ENCODE data around the gene CD40.

CD40 gene

GRCh38 chr20:46122516-46123481 lies 4.7 kb downstream of the CD40 start:
- TF ChIP-seq GATA1 (IDR thresholded peaks at IDR 0.05; ENCODE audit: low read depth, low read length) (no peak), POLR2A (IDR thresholded peaks at IDR 0.05; ENCODE audit: low read length) (no peak)

DNA sequence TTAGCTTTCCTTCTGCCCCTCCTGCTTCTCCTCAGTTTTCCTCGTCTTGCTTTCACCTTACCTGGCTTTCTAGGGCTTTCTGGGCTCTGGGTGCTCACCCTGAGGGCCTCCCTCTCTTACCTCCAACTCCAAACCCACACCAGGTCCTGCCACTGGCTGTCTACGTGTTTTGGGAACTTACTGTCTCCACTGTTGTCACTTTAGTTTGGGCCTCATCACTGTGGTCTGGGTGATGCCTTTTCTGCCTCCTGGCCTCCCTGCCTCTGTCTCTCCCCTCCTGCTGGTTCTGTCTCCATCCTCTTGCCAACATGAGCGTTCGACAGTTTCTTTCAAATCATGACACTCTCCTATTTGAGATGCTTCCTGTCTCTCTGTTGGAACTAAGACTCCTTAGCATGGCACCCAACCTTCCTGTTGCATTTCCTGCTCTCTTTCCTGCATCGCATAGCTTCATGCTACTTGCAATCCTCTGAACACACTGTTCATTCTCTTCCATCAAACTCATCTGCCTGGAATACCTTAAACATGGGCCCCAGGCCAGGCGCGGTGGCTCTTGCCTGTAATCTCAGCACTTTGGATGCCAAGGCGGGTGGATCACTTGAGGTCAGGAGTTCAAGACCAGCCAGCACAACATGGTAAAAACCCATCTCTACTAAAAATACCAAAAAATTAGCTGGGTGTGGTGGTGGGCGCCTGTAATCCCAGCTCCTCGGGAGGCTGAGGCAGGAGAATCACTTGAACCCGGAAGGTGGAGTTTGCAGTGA lies 5.5 kb downstream of the CD40 start:
- TF ChIP-seq POLR2A (IDR thresholded peaks at IDR 0.05; ENCODE audit: low read length) (no peak), GATA1 (IDR thresholded peaks at IDR 0.05; ENCODE audit: low read depth, low read length) (no peak)
- no peak for DNase-seq

More at GRCh38 chr20:46122516-46123481, 4.7 kb downstream of the CD40 start:
- no peak for DNase-seq

GRCh38 chr20:46126440-46127056 lies 8.4 kb downstream of the CD40 start:
- DNase-seq = no peak
- no peak for TF ChIP-seq GATA1 (IDR thresholded peaks at IDR 0.05; ENCODE audit: low read depth, low read length)
- TF ChIP-seq POLR2A (IDR thresholded peaks at IDR 0.05; ENCODE audit: low read length) = no peak

GRCh38 chr20:46127396-46128010 lies 9.4 kb downstream of the CD40 start:
- no peak for TF ChIP-seq GATA1 (IDR thresholded peaks at IDR 0.05; ENCODE audit: low read depth, low read length)
- no peak for TF ChIP-seq POLR2A (IDR thresholded peaks at IDR 0.05; ENCODE audit: low read length)
- DNase-seq = no peak

GRCh38 chr20:46128310-46129151 lies 10.4 kb downstream of the CD40 start:
- no peak for TF ChIP-seq POLR2A (IDR thresholded peaks at IDR 0.05; ENCODE audit: low read length)
- no peak for TF ChIP-seq GATA1 (IDR thresholded peaks at IDR 0.05; ENCODE audit: low read depth, low read length)
- DNase-seq = peak; percentile 8 to 18

DNA sequence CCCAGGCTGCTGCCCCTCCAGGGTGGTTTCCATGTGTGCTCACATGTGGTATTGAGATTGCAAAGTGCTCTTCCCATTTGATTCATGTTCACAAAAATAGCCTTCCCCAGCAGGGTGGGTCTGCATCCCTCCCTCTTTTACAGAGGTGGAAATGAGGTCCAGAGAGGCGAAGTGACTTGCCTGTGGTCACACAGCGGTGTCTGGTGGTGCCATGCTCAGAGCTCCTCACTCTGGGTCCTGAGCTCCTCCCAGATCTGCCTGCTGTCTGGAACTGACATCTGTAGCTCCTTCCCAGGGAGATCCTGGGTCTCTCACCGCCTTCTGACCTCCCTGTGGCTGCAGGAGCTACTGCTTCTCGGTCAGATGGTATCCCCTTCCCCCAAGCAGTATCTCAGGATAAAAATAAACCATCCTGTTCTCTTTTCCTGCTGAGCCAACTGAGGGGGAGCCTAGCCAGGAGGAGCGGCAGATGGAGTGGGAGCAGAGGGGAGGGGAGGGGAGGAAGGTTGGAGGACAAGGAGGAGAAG lies 11.9 kb downstream of the CD40 start:
- DNase-seq = no peak
- TF ChIP-seq GATA1 (IDR thresholded peaks at IDR 0.05; ENCODE audit: low read depth, low read length) (no peak), POLR2A (IDR thresholded peaks at IDR 0.05; ENCODE audit: low read length) (no peak)

- no peak for DNase-seq
- TF ChIP-seq POLR2A (IDR thresholded peaks at IDR 0.05; ENCODE audit: low read length) (no peak), GATA1 (IDR thresholded peaks at IDR 0.05; ENCODE audit: low read depth, low read length) (no peak)
Measured at GRCh38 chr20:46130534-46130933, 12.4 kb downstream of the CD40 start.

DNA sequence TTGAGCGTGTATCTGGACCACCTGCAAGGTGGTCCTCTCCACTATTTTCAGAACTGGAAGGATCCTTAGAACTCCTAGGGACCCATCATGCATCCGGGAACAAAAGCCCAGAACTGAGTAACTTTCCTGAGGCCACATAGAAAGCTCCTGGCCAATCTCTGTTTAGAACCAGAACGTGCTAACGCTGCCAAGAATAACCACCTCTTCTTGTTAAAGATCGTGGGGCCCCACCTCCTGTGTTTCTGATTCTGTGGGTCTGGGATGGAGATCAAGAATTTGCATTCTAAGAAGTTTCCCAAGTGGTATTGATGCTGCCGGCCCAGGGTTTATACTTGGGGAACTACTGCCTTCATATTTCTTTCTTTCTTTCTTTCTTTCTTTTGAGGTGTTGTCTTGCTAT lies 13.3 kb downstream of the CD40 start:
- no peak for DNase-seq
- TF ChIP-seq GATA1 (IDR thresholded peaks at IDR 0.05; ENCODE audit: low read depth, low read length) = no peak
- no peak for TF ChIP-seq POLR2A (IDR thresholded peaks at IDR 0.05; ENCODE audit: low read length)

DNA sequence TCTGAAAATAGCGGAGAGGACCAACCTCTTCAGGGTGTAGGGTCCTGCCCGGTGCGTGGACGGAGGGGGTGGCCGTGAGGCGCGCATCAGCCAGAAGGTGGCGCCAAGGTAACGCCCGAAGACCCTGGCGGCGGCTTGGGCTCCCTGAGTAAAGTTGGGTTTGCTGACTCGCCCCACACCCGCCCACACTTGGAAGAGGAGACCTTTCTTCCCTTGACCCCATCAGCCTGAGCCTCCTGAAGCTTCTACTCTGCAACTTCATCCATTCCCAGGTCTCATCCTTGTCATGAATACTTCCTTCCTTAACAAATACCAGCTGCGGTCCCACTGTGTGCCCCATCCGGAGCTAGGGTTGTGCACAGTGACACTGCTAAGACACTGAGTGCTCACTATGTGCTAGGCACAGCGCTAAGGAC lies 14.6 kb downstream of the CD40 start:
- TF ChIP-seq GATA1 (IDR thresholded peaks at IDR 0.05; ENCODE audit: low read depth, low read length) = no peak
- no peak for TF ChIP-seq POLR2A (IDR thresholded peaks at IDR 0.05; ENCODE audit: low read length)
- DNase-seq = peak; percentile 62 to 74

DNA sequence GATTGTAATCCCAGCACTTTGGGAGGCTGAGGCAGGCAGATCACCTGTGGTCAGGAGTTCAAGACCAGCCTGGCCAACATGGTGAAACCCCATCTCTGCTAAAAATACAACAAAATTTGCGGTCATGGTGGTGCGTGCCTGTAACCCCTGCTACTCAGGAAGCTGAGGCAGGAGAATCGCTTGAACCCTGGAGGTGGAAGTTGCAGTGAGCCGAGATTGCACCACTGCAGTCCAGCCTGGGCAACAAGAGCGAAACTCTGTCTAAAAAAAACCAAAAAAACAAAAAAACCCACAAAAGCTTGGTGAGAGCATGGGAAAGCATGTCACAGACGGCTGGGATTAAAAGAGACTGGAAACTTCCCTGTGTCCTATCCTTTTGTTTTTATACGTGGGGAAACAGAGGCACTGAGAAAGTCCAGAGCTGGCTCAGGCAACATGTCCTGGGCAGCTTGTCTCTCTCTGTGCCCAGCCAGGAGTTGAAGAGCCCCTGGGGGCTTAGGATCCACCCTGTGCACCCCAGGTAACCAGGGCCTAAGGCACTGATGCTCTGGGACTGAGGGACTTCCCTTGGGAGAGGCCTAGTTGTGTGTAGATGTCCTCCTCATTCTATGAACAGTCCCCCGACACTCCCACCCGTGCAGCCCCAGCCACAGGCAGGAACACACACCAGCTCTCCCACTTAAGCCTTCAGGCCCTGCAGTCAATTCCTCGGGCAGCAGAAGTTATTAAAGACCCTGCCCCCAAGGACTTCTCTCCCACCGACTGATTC lies 16.0 kb downstream of the CD40 start:
- DNase-seq = no peak
- no peak for TF ChIP-seq GATA1 (IDR thresholded peaks at IDR 0.05; ENCODE audit: low read depth, low read length)
- TF ChIP-seq POLR2A (IDR thresholded peaks at IDR 0.05; ENCODE audit: low read length) = no peak

DNA sequence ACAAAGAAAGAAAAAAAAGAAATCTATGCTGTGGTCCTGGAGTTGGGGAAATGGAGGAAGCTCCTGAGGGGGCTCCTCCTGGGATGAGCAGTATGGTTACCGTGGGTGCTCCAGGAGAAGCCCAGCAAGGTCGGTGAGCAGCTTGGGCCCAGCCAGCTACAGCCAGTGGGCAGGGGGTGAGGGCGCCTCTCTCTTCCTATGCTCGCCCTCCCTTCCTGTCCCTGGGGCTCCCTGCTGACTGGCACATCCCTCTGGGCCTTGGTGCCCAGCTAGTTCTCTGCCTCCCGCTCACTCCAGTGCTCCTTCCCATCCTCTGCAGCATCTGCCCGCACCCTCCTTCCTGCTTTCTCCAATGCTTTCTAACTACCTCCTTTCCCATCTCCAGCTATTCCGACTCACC lies 16.6 kb downstream of the CD40 start:
- DNase-seq = no peak
- TF ChIP-seq GATA1 (IDR thresholded peaks at IDR 0.05; ENCODE audit: low read depth, low read length) = no peak
- TF ChIP-seq POLR2A (IDR thresholded peaks at IDR 0.05; ENCODE audit: low read length) = no peak
